ENCODE measurements around the gene SFXN2. TPM values are rescaled to one million over a fixed set of nuclear protein-coding genes. Genes with fewer than 3 reads are reported as not detected.

SFXN2 gene
- total RNA-seq, 4 donors from 2014 or later = 1.9 to 5.6 (median 3.1) TPM

DNA sequence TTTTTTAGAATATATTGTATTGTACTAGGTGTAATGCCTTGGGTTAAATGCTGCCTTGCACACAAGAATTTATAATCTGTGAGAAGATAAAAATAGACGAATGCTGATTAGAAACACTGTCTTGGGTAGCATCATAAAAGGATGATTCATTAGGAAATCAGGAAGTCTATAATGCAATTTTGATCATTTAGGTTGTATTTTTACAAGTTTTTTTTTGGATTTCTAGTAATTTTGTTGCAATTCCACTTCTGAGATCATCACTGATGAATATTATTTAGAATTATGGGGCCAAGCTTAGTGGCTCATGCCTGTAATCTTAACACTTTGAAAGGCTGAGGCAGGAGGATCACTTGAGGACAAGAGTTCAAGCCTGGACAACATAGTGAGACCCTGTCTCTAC is 58.9 kb downstream of the SFXN2 start:
- Histone ChIP-seq H3K4me3 (no peak overlapping the region), H3K9me3 (no peaks in the 10 kb centered on the region), H3K27me3 (no peaks in the 10 kb centered on the region), H3K36me3 (no peaks in the 10 kb centered on the region), H3K4me1 (peaks cover 94% of the 10 kb centered on the region), H3K27ac (peak overlapping the region; percentile 50)
- WGBS = 23% methylated on average over 1 of the region's 1 CpG
- DNase-seq (ENCODE audit: low spot score in 2 of 2) = no peak
- TF ChIP-seq POLR2A (IDR thresholded peaks at IDR 0.05) (no peak), EP300 (IDR thresholded peaks at IDR 0.05) (no peak), POLR2AphosphoS5 (IDR thresholded peaks at IDR 0.05) (no peak)
- TF ChIP-seq, protein P1, sequence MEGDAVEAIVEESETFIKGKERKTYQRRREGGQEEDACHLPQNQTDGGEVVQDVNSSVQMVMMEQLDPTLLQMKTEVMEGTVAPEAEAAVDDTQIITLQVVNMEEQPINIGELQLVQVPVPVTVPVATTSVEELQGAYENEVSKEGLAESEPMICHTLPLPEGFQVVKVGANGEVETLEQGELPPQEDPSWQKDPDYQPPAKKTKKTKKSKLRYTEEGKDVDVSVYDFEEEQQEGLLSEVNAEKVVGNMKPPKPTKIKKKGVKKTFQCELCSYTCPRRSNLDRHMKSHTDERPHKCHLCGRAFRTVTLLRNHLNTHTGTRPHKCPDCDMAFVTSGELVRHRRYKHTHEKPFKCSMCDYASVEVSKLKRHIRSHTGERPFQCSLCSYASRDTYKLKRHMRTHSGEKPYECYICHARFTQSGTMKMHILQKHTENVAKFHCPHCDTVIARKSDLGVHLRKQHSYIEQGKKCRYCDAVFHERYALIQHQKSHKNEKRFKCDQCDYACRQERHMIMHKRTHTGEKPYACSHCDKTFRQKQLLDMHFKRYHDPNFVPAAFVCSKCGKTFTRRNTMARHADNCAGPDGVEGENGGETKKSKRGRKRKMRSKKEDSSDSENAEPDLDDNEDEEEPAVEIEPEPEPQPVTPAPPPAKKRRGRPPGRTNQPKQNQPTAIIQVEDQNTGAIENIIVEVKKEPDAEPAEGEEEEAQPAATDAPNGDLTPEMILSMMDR (IDR thresholded peaks at IDR 0.05) = no peak

DNA sequence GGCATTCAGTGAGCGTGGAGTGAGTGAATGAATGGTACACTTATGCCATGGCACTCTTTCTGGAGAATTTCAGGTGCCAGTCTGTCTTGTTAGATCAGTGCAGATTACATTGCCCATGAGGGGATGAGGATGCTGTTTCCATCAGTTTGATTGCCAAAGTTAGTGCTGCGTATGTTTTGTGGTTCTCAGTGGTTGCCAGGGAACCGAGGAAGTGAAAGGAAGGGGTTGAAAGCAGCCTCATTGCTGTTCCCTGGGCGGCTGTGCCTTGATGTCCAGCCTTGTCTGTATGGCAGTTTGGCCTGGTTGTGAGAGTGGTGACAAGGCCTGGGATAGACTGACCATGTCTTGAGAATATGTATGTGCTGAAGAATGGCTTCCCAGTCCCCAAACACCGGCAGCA is 59.5 kb downstream of the SFXN2 start:
- peaks cover 97% of the 10 kb centered on the region for H3K4me1 ChIP-seq
- no peak overlapping the region for H3K4me3 ChIP-seq
- no peaks in the 10 kb centered on the region for H3K9me3 ChIP-seq
- no peaks in the 10 kb centered on the region for H3K27me3 ChIP-seq
- TF ChIP-seq, protein P1 (IDR thresholded peaks at IDR 0.05) = no peak
- TF ChIP-seq POLR2A (IDR thresholded peaks at IDR 0.05) = no peak
- no peak for TF ChIP-seq POLR2AphosphoS5 (IDR thresholded peaks at IDR 0.05)
- no peak for TF ChIP-seq EP300 (IDR thresholded peaks at IDR 0.05)
- WGBS = 48% methylated on average over 5 of the region's 5 CpGs
- no peaks in the 10 kb centered on the region for H3K36me3 ChIP-seq
- H3K27ac ChIP-seq = peak overlapping the region; percentile 94
- no peak for DNase-seq (ENCODE audit: low spot score in 2 of 2)

DNA sequence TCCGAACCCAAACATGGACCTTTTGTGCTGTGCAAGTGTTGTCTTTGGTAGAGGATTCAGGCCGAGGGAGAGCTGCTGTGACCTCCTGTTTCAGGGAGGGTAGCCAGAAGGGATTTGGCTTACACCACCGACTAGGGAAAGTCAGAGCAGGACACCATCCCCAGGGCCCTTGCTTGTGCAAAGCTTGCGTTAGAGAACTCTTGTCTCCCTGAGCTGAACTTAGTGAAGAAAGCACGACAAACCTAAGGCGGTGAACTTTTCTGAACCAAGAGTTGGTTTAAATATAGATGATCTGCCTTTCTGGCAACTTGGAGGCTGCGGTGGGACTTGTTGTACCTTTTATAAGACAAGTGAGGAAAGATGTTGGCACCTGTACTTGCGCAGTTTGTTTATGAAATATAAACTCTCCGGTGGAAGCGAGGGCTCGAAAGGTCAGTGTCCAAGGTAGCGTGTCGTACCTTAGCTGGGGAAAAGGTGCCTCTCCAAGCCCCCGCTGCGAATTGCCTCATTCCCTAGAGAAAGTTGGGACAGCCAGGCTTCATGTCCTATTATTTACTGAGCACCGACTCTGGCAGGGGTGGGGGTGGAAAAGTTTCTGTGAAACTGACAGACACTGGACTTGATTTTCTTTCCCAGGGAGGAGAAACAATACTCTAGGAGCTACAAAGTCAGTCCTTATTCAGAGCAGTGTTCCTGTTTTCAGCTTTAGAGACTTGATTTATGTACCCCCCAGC is 60.9 kb downstream of the SFXN2 start:
- Histone ChIP-seq H3K36me3 (no peaks in the 10 kb centered on the region), H3K9me3 (no peaks in the 10 kb centered on the region), H3K27ac (peak overlapping the region; percentile 94), H3K4me1 (peaks cover 99% of the 10 kb centered on the region), H3K27me3 (no peaks in the 10 kb centered on the region), H3K4me3 (peak overlapping the region; percentile 29)
- DNase-seq (ENCODE audit: low spot score in 2 of 2) = no peak
- peak; percentile 57 for TF ChIP-seq EP300 (IDR thresholded peaks at IDR 0.05)
- TF ChIP-seq, protein P1 (IDR thresholded peaks at IDR 0.05) = no peak
- 51% methylated on average over 16 of the region's 16 CpGs for WGBS

GRCh38 chr10:102775935-102776669 is 61.7 kb downstream of the SFXN2 start:
- H3K27me3 ChIP-seq = no peaks in the 10 kb centered on the region
- peak; percentile 89 to 90 for DNase-seq (ENCODE audit: low spot score in 2 of 2)
- WGBS = 3% methylated on average over 13 of the region's 17 CpGs
- H3K4me3 ChIP-seq = peak overlapping the region; percentile 29
- no peaks in the 10 kb centered on the region for H3K9me3 ChIP-seq
- no peak for TF ChIP-seq POLR2AphosphoS5 (IDR thresholded peaks at IDR 0.05)
- peak in 1 of 2 donors; percentile 76 for TF ChIP-seq POLR2A (IDR thresholded peaks at IDR 0.05)
- TF ChIP-seq, protein P1 (IDR thresholded peaks at IDR 0.05) = no peak
- no peaks in the 10 kb centered on the region for H3K36me3 ChIP-seq
- H3K4me1 ChIP-seq = peaks cover 99% of the 10 kb centered on the region
- peak overlapping the region; percentile 94 for H3K27ac ChIP-seq

GRCh38 chr10:102776779-102777456 is 62.5 kb downstream of the SFXN2 start:
- Histone ChIP-seq H3K36me3 (no peaks in the 10 kb centered on the region), H3K4me1 (peaks cover 99% of the 10 kb centered on the region), H3K27me3 (no peaks in the 10 kb centered on the region), H3K4me3 (peak overlapping the region; percentile 29), H3K27ac (peak overlapping the region; percentile 94), H3K9me3 (no peaks in the 10 kb centered on the region)
- TF ChIP-seq, protein P1 (IDR thresholded peaks at IDR 0.05) = no peak
- TF ChIP-seq POLR2AphosphoS5 (IDR thresholded peaks at IDR 0.05) = peak; percentile 25 to 87 (median 59)
- peak in 1 of 2 donors; percentile 41 for TF ChIP-seq POLR2A (IDR thresholded peaks at IDR 0.05)
- TF ChIP-seq EP300 (IDR thresholded peaks at IDR 0.05) = peak; percentile 72
- 5% methylated on average over 2 of the region's 9 CpGs for WGBS
- DNase-seq (ENCODE audit: low spot score in 2 of 2) = peak; percentile 86 to 90
